C4-2B (cell line): ENCODE measurements around the gene CCL25.

Experiments used
- CTCF ChIP-seq: fragments of 450-650 bp; conservative IDR thresholded peaks from 2 replicates; pipeline ENCODE4 v1.5.1; 2017; ENCODE audit warnings: mild to moderate bottlenecking
- ZFX ChIP-seq: fragments of 450-650 bp; IDR thresholded peaks from 2 replicates; pipeline ENCODE4 v1.6.1; 2017

GRCh38 chr19:8021374-8021773 lies 31.2 kb upstream of the CCL25 start:
- no peak for TF ChIP-seq CTCF
- no peak for TF ChIP-seq ZFX
